ENCODE measurements around the gene RHOBTB3. TPM values are rescaled to one million over a fixed set of nuclear protein-coding genes. Genes with fewer than 3 reads are reported as not detected.

Gene RHOBTB3
- total and polyA plus RNA-seq, 12 donors, result 15.0 to 124 (median 90.4) TPM

DNA sequence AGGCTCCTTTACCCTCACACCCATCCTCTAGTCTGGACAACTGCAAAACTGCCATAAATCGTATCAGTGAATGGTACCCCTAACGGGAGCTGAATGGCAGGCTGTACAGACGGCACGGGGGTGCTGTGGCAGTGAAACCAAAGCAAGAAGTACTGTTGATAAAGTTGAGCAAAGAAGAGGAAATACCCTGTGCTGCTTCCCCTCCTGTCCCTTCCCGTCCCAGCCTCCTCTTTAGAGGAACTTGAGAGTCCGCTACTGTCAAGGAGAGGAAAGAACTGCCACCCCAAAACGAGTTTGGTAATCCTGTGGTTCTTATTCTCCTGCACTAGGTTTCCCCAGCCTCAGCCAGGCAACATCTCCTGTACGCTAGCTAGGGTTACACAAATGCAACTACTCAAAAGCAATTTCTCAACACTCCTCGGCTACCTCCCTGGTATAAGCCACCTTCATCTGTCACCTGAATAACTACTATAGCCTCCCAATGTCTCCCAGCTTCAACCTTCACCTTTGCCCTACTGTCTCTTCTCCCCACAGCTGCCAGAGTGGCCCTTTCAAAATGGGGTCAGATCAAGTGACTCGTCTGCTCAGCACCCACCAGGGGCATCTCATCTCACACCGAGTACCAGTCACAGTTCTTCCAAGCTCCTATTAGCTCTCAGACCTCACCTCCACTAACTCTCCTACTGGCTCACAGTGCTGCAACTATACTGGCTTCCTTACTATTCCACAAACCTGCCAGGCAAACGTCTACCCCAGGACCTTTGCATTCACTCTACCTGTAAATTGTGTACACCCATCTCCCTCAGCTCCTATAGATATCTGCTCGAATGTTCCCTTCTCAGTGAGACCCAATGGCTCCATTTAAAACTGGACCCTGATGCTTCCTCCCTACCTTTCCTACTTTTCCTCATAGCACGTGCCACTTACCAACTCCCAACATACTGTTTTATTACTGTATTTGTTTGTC lies 87.3 kb downstream of the RHOBTB3 start:
- WGBS, 2 donors, result 50 to 53% methylated on average over 14 of the region's 14 CpGs
- Histone ChIP-seq H3K4me1 (peaks cover 8 to 85% (median 63%) of the 10 kb centered on the region in 9 donors), H3K9me3 (no peaks in the 10 kb centered on the region), H3K27me3 (no peaks in the 10 kb centered on the region), H3K36me3 (peaks cover 0 to 53% (median 18%) of the 10 kb centered on the region in 9 donors), H3K4me3 (peak overlapping the region in 9 of 10 donors; percentile 0 to 90 (median 26)), H3K27ac (peak overlapping the region; percentile 8 to 98 (median 64))
- ATAC-seq, result peak in 6 of 8 donors; percentile 5 to 28 (median 10)
- intact Hi-C loops (cut with DNase I), result no loop called here
- TF ChIP-seq, protein P1, sequence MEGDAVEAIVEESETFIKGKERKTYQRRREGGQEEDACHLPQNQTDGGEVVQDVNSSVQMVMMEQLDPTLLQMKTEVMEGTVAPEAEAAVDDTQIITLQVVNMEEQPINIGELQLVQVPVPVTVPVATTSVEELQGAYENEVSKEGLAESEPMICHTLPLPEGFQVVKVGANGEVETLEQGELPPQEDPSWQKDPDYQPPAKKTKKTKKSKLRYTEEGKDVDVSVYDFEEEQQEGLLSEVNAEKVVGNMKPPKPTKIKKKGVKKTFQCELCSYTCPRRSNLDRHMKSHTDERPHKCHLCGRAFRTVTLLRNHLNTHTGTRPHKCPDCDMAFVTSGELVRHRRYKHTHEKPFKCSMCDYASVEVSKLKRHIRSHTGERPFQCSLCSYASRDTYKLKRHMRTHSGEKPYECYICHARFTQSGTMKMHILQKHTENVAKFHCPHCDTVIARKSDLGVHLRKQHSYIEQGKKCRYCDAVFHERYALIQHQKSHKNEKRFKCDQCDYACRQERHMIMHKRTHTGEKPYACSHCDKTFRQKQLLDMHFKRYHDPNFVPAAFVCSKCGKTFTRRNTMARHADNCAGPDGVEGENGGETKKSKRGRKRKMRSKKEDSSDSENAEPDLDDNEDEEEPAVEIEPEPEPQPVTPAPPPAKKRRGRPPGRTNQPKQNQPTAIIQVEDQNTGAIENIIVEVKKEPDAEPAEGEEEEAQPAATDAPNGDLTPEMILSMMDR (IDR thresholded peaks at IDR 0.05), result no peak
- no peak for DNase-seq

GRCh38 chr5:95821110-95822021 lies 90.2 kb downstream of the RHOBTB3 start:
- Histone ChIP-seq H3K9me3 (no peaks in the 10 kb centered on the region), H3K27ac (peak overlapping the region; percentile 59 to 98 (median 90)), H3K4me3 (peak overlapping the region; percentile 48 to 90 (median 75)), H3K27me3 (no peaks in the 10 kb centered on the region), H3K4me1 (peaks cover 19 to 78% (median 75%) of the 10 kb centered on the region in 9 donors), H3K36me3 (peaks cover 0 to 24% (median 6%) of the 10 kb centered on the region in 9 donors)
- ATAC-seq, result peak in 1 of 8 donors; percentile 12
- TF ChIP-seq, protein P1 (IDR thresholded peaks at IDR 0.05), result no peak
- intact Hi-C loops (cut with DNase I), result loop anchor here in 1 of 10 donors (2.0 kb wide), 1 partner anchor 13 kb away; no protein-coding TSS in a partner anchor
- 28 to 31% methylated on average over 9 of the region's 9 CpGs for WGBS, 2 donors
- DNase-seq, result no peak

- Histone ChIP-seq H3K4me3 (peak overlapping the region; percentile 48 to 90 (median 75)), H3K27me3 (no peaks in the 10 kb centered on the region), H3K36me3 (peaks cover 0 to 17% (median under 1%) of the 10 kb centered on the region in 9 donors), H3K9me3 (no peaks in the 10 kb centered on the region), H3K27ac (peak overlapping the region; percentile 59 to 98 (median 90)), H3K4me1 (peaks cover 19 to 77% (median 68%) of the 10 kb centered on the region in 9 donors)
- TF ChIP-seq, protein P1 (IDR thresholded peaks at IDR 0.05), result no peak
- peak; percentile 63 to 86 (median 72) for ATAC-seq
- 0% methylated on average over 19 of the region's 19 CpGs for WGBS, 2 donors
- peak; percentile 67 to 77 for DNase-seq
- intact Hi-C loops (cut with DNase I), result loop anchor here in 1 of 10 donors (2.0 kb wide), 1 partner anchor 13 kb away; no protein-coding TSS in a partner anchor
These were observed 91.0 kb downstream of the RHOBTB3 start for GRCh38 chr5:95822043-95822541.
